T-cell (primary cell): ENCODE data around the gene VILL. TPM values are rescaled to one million over a fixed set of nuclear protein-coding genes. Genes with fewer than 3 reads are reported as not detected.

Source experiments
- ATAC-seq, 4 experiments: fragments of 200-7000 bp in 3 of 4; fragments of 150-1000 bp in 1 of 4; cut with Tn5 transposase; replicated peaks in 1 of 4; 1 replicate in 3 of 4; 2 replicates in 1 of 4; pipeline ENCODE4 v1.10.0; 2021; ENCODE audit warnings: moderate library complexity in 3 of 4, mild to moderate bottlenecking in 2 of 4, moderate number of reproducible peaks in 1 of 4
- CTCF ChIA-PET, 2 donors: fragments of 300-600 bp; sonication (Branson Sonifier 250); formaldehyde crosslinking; loops; one replicate each; lab custom pipeline; 2022; ENCODE audit warnings: antibody characterized with exemption in 2 of 2; lab: Charles Lee
- POLR2A ChIA-PET, 2 donors: fragments of 300-600 bp; sonication (Branson Sonifier 250); formaldehyde crosslinking; loops; one replicate each; lab custom pipeline; 2022; ENCODE audit warnings: antibody characterized with exemption in 2 of 2; lab: Charles Lee
- DNase-seq, 35 experiments: peaks; one replicate each; pipeline versions ENCODE4 v3.0.0 to v3.0.0-alpha.2; 2013 to 2023
- H3K27ac ChIP-seq: one replicate; pipeline ENCODE4 v1.5.1; 2013; ENCODE audit warnings: low read length
- H3K27me3 ChIP-seq, 2 experiments: replicated peaks in 1 of 2; 1 replicate in 1 of 2; 2 replicates in 1 of 2; pipeline versions ENCODE4 v1.6.1 to v1.7.0; 2013; ENCODE audit warnings: low read length in 1 of 2, mixed read lengths in 1 of 2; ENCODE audit not compliant: control insufficient read depth in 2 of 2, insufficient read depth in 2 of 2; ENCODE audit errors: extremely low read depth in 1 of 2
- H3K36me3 ChIP-seq, 2 donors: 1 replicate in 1 of 2; 2 replicates in 1 of 2; pipeline versions ENCODE4 v1.6.1 to v1.7.0; 2013; ENCODE audit warnings: low read length in 1 of 2; ENCODE audit not compliant: control insufficient read depth in 2 of 2, insufficient read depth in 1 of 2; ENCODE audit errors: extremely low read depth in 1 of 2
- H3K4me1 ChIP-seq, 2 experiments: 1 replicate in 1 of 2; 2 replicates in 1 of 2; pipeline versions ENCODE4 v1.6.1 to v1.7.0; 2013; ENCODE audit warnings: low read length in 2 of 2, mixed read lengths in 1 of 2; ENCODE audit not compliant: insufficient read depth in 2 of 2, control insufficient read depth in 1 of 2; ENCODE audit errors: extremely low read depth in 1 of 2
- H3K4me3 ChIP-seq, 2 donors: 1 replicate in 1 of 2; 2 replicates in 1 of 2; pipeline versions ENCODE4 v1.5.1 to v1.7.0; 2013; ENCODE audit warnings: mild to moderate bottlenecking in 2 of 2, low read length in 1 of 2, moderate library complexity in 1 of 2; ENCODE audit not compliant: control insufficient read depth in 1 of 2; ENCODE audit errors: extremely low read depth in 1 of 2
- H3K9me3 ChIP-seq: 2 replicates; pipeline ENCODE4 v1.7.0; 2013
- H3K27ac Mint-ChIP-seq, 2 donors: one replicate each; pipeline ENCODE4 v1.8.0; 2020 to 2021; ENCODE audit warnings: mild to moderate bottlenecking in 2 of 2, mixed read lengths in 2 of 2
- H3K27me3 Mint-ChIP-seq, 2 donors: one replicate each; pipeline ENCODE4 v1.8.0; 2021 to 2022; ENCODE audit warnings: mixed read lengths in 2 of 2
- H3K36me3 Mint-ChIP-seq: one replicate; pipeline ENCODE4 v1.8.0; 2021; ENCODE audit warnings: mixed read lengths
- H3K4me1 Mint-ChIP-seq, 3 donors: one replicate each; pipeline ENCODE4 v1.8.0; 2020 to 2022; ENCODE audit warnings: mixed read lengths in 3 of 3, mild to moderate bottlenecking in 1 of 3
- H3K4me3 Mint-ChIP-seq, 3 donors: one replicate each; pipeline ENCODE4 v1.8.0; 2020 to 2022; ENCODE audit warnings: mild to moderate bottlenecking in 3 of 3, mixed read lengths in 3 of 3, moderate library complexity in 3 of 3
- H3K9me3 Mint-ChIP-seq, 3 donors: one replicate each; pipeline ENCODE4 v1.8.0; 2020 to 2022; ENCODE audit warnings: mixed read lengths in 3 of 3
- WGBS: methylation state at CpG from one replicate; pipeline ENCODE4 v1.1.5; 2013; ENCODE audit warnings: missing lambda C conversion rate; ENCODE audit not compliant: insufficient coverage; 5-methylcytosine and 5-hydroxymethylcytosine counted together
- total RNA-seq, 35 experiments: library from RNA in 6 of 35; stranded (reverse) in 6 of 35; fragments of 120-200 nt in 1 of 35; gene quantifications; one replicate each; pipeline versions ENCODE4 v1.2.1 to v1.2.4 and lab custom pipeline; 2013 to 2026

VILL gene
- total RNA-seq, 5 donors from 2014 or later (not counting 1 experiment from before 2014, with no cell fraction given) = 26.6 to 44.6 (median 42.1) TPM

DNA sequence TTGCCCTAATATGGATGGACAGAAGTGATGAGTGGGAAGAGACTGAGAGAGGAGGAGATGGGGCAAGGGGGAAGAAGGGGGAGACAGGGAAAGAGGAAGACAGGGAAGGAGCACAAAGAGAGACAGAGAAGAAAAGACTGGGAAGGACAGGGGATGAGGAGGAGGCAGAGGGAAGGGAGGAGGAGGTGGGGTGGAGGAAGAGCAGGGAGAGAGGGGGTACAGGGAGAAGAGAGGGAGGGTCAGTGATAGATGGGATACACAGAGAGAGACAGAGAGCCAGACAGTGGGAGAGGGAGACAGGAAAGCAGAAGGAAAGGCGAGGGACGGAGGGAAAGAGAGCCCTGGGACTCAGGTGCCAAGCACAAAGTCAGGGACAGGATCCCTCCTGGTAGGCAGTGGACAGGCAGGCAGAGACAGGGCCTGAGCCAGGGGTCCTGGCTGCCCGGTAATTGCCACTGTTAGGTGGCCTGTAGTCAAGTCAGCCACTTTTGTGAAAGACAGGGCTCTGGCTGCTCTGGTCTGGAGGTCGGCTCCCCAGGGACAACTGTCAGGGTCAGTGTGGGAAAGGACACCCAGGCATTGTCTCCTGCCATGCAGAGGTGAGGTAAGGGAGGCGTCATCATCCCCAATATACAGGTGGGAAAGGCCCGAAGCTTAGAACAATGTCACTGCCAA is 9.8 kb downstream of the VILL start:
- no peaks in the 10 kb centered on the region for H3K27me3 Mint-ChIP-seq
- peak overlapping the region; percentile 7 to 55 for H3K27ac Mint-ChIP-seq
- Histone ChIP-seq H3K36me3 (peaks cover 21 to 47% of the 10 kb centered on the region in 2 donors), H3K4me1 (peaks cover 17 to 56% of the 10 kb centered on the region in 2 experiments), H3K4me3 (no peak overlapping the region), H3K9me3 (no peaks in the 10 kb centered on the region), H3K27ac (no peak overlapping the region), H3K27me3 (no peaks in the 10 kb centered on the region)
- peak overlapping the region in 1 of 3 donors; percentile 24 for H3K4me3 Mint-ChIP-seq
- no peak for ATAC-seq
- CTCF ChIA-PET = interaction anchor here in 1 of 2 donors (0.7 kb wide), 1 partner anchor 33 kb away, joined by 3 read pairs; no protein-coding TSS in a partner anchor
- H3K36me3 Mint-ChIP-seq = peaks cover 29% of the 10 kb centered on the region
- POLR2A ChIA-PET = no interaction called here
- peak in 1 of 35 experiments; percentile 10 for DNase-seq
- 98% methylated on average over 3 of the region's 6 CpGs for WGBS
- H3K9me3 Mint-ChIP-seq = no peaks in the 10 kb centered on the region
- peaks cover 52 to 60% (median 52%) of the 10 kb centered on the region in 3 donors for H3K4me1 Mint-ChIP-seq

DNA sequence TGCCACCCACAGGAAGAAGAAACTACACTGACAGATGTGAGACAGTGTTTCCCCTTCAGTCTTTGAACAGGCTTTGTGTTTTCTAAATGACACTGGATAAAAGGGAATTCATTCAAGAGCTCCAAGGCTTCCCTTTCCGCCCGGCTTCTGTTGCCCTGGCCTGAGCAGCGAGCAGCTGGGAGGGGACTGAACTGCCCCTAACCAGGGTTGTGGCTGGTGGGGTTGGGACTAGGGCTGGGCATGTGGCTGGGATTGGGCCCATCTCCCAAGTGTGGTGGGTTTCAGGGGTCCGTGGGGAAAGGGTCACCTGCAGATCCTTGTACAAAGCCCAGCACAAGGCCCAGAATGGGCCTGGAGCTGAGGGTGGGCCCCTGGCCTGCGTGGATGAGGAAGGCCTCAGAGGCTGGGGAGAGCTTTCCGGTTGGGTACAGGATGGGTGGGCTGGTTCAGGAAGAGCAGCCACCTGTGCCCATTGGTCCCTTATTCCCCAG is 10.4 kb downstream of the VILL start:
- Mint-ChIP-seq H3K27ac (no peak overlapping the region), H3K4me1 (peaks cover 46 to 54% (median 46%) of the 10 kb centered on the region in 3 donors), H3K4me3 (no peak overlapping the region), H3K36me3 (peaks cover 28% of the 10 kb centered on the region), H3K27me3 (no peaks in the 10 kb centered on the region), H3K9me3 (no peaks in the 10 kb centered on the region)
- CTCF ChIA-PET = interaction anchor here (0.6 to 1.3 kb wide), 5 partner anchors 26 to 654 kb away, joined by 3 to 5 read pairs (median 3); no protein-coding TSS in a partner anchor
- H3K4me3 ChIP-seq = no peak overlapping the region
- DNase-seq (no peak), ATAC-seq (no peak)
- no peaks in the 10 kb centered on the region for H3K27me3 ChIP-seq
- POLR2A ChIA-PET = no interaction called here
- H3K36me3 ChIP-seq = peaks cover 24 to 52% of the 10 kb centered on the region in 2 donors
- H3K27ac ChIP-seq = no peak overlapping the region
- H3K9me3 ChIP-seq = no peaks in the 10 kb centered on the region
- H3K4me1 ChIP-seq = peaks cover 11 to 50% of the 10 kb centered on the region in 2 experiments
- 96% methylated on average over 6 of the region's 6 CpGs for WGBS

DNA sequence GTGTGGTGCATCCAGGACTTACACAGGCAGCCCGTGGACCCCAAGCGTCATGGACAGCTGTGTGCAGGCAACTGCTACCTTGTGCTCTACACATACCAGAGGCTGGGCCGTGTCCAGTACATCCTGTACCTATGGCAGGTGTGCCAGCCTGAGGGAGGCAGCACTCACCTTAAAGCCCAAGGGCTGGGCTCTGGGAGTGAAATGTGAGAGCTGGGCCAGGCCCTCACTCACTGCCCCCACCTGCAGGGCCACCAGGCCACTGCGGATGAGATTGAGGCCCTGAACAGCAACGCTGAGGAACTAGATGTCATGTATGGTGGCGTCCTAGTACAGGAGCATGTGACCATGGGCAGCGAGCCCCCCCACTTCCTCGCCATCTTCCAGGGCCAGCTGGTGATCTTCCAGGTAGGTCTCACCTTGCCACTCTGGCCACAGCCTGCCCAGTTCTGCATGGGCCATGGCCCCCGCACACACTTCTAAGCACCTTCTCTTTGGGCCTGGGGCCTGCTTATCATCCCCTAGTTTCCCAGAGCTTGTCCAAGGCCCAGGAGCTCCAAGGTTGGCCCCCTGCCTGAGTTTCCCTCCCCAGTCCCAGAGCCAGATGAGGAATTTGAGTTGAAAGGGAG is 11.0 kb downstream of the VILL start:
- ATAC-seq (no peak), DNase-seq (peak in 2 of 35 experiments; percentile 1 to 2)
- Mint-ChIP-seq H3K27me3 (no peaks in the 10 kb centered on the region), H3K9me3 (no peaks in the 10 kb centered on the region), H3K36me3 (peaks cover 23% of the 10 kb centered on the region), H3K27ac (no peak overlapping the region), H3K4me1 (peaks cover 40 to 48% (median 40%) of the 10 kb centered on the region in 3 donors), H3K4me3 (no peak overlapping the region)
- H3K27ac ChIP-seq = no peak overlapping the region
- ChIA-PET POLR2A (no interaction called here), CTCF (interaction anchor here (0.6 to 1.3 kb wide), 7 partner anchors 10 to 654 kb away, joined by 3 to 6 read pairs (median 3); no protein-coding TSS in a partner anchor)
- no peaks in the 10 kb centered on the region for H3K9me3 ChIP-seq
- 100% methylated on average over 3 of the region's 9 CpGs for WGBS
- no peak overlapping the region for H3K4me3 ChIP-seq
- H3K36me3 ChIP-seq = peaks cover 24 to 54% of the 10 kb centered on the region in 2 donors
- H3K4me1 ChIP-seq = peaks cover 5 to 45% of the 10 kb centered on the region in 2 experiments
- H3K27me3 ChIP-seq = no peaks in the 10 kb centered on the region

DNA sequence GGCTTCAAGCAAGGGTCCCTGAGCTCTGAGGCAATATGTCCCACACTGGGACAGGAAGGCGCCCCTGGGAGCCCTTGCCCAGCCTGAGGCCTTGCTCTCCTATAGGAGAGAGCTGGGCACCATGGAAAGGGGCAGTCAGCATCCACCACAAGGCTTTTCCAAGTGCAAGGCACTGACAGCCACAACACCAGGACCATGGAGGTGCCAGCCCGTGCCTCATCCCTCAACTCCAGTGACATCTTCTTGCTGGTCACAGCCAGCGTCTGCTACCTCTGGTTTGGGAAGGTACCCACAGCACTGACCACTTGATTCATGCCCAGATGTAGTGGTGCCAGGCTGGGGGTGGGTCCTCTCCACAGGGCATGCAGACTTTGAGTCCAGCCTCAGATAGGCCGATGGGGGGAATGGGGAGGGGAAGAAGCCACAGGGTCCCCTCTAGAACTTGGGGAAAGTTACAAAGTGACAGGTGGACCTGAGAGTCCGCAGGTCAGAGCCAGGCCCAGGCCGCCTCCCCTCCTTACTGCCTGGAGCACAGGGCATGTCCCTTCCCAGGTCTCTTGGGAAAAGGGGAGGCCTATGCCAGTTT is 11.8 kb downstream of the VILL start:
- 92% methylated on average over 2 of the region's 6 CpGs for WGBS
- DNase-seq (peak in 1 of 35 experiments; percentile 1), ATAC-seq (no peak)
- Mint-ChIP-seq H3K27ac (no peak overlapping the region), H3K9me3 (no peaks in the 10 kb centered on the region), H3K36me3 (peaks cover 18% of the 10 kb centered on the region), H3K4me1 (peaks cover 33 to 40% (median 34%) of the 10 kb centered on the region in 3 donors), H3K4me3 (no peak overlapping the region), H3K27me3 (no peaks in the 10 kb centered on the region)
- Histone ChIP-seq H3K4me3 (no peak overlapping the region), H3K27me3 (no peaks in the 10 kb centered on the region), H3K9me3 (no peaks in the 10 kb centered on the region), H3K27ac (no peak overlapping the region), H3K4me1 (peaks cover 5 to 38% of the 10 kb centered on the region in 2 experiments), H3K36me3 (peaks cover 24 to 58% of the 10 kb centered on the region in 2 donors)
- ChIA-PET POLR2A (no interaction called here), CTCF (interaction anchor here (0.6 to 1.3 kb wide), 3 partner anchors 9 to 28 kb away, joined by 3 to 6 read pairs (median 5); no protein-coding TSS in a partner anchor)

DNA sequence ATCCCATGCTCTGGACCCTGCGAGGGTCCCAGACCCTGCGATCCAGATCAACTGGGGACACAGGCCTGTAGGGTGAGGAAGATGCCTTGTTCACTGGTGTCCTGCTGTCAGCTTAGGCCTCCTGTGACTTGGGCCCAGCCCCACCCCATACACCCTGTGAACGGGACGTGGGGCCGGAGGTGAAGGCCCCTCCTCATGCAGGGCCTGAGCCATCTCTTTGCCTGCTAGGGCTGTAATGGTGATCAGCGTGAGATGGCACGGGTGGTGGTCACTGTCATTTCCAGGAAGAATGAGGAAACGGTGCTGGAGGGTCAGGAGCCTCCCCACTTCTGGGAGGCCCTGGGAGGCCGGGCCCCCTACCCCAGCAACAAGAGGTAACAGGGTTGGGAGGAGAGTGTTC is 12.4 kb downstream of the VILL start:
- Histone ChIP-seq H3K4me1 (peaks cover 5 to 32% of the 10 kb centered on the region in 2 experiments), H3K4me3 (no peak overlapping the region), H3K27ac (no peak overlapping the region), H3K27me3 (no peaks in the 10 kb centered on the region), H3K36me3 (peaks cover 22 to 64% of the 10 kb centered on the region in 2 donors), H3K9me3 (no peaks in the 10 kb centered on the region)
- no peaks in the 10 kb centered on the region for H3K9me3 Mint-ChIP-seq
- ChIA-PET CTCF (interaction anchor here in 1 of 2 donors (1.6 kb wide), 1 partner anchor 30 kb away, joined by 14 read pairs; no protein-coding TSS in a partner anchor), POLR2A (no interaction called here)
- no peak for ATAC-seq
- DNase-seq = no peak
- H3K4me1 Mint-ChIP-seq = peaks cover 32 to 37% (median 33%) of the 10 kb centered on the region in 3 donors
- H3K36me3 Mint-ChIP-seq = peaks cover 18% of the 10 kb centered on the region
- H3K4me3 Mint-ChIP-seq = no peak overlapping the region
- peak overlapping the region; percentile 48 to 77 for H3K27ac Mint-ChIP-seq
- no peaks in the 10 kb centered on the region for H3K27me3 Mint-ChIP-seq
- WGBS = 100% methylated on average over 2 of the region's 9 CpGs

DNA sequence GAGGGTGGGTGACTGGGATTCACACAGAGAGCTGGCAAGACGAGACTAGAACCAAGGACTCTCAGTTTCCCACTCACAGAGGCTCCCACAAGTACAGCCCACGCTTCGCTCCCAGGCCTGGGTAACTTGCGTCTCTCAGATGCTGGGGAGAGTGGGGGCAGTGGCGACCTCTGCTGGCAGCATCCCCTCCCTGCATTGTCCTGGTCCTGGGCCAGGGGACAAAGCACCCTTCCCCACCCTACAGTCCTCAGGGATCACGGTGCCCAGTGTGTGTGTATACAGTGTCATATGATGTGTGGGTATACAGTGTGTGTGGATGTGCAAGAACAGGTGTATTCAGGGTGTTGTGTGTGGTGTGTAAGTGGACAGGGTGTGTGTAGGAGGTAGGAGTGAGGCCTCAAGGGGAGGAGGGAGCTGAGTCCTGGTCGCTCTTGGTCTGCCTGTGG is 12.8 kb downstream of the VILL start:
- peak; percentile 40 to 54 (median 43) for ATAC-seq
- Histone ChIP-seq H3K36me3 (peaks cover 21 to 68% of the 10 kb centered on the region in 2 donors), H3K27me3 (no peaks in the 10 kb centered on the region), H3K4me3 (no peak overlapping the region), H3K9me3 (no peaks in the 10 kb centered on the region), H3K4me1 (peaks cover 1 to 28% of the 10 kb centered on the region in 2 experiments), H3K27ac (no peak overlapping the region)
- no CpG with 5 or more reads among the region's 7 CpGs for WGBS
- Mint-ChIP-seq H3K4me3 (no peak overlapping the region), H3K27me3 (no peaks in the 10 kb centered on the region), H3K36me3 (peaks cover 18% of the 10 kb centered on the region), H3K9me3 (no peaks in the 10 kb centered on the region), H3K4me1 (peaks cover 28 to 32% (median 28%) of the 10 kb centered on the region in 3 donors), H3K27ac (peak overlapping the region; percentile 48 to 77)
- ChIA-PET CTCF (interaction anchor here (0.6 to 1.6 kb wide), 8 partner anchors 10 to 186 kb away, joined by 3 to 14 read pairs (median 4); no protein-coding TSS in a partner anchor), POLR2A (no interaction called here)
- peak in 30 of 35 experiments; percentile 14 to 74 (median 53) for DNase-seq
